GM12872 (cell line): Measurements from ENCODE around the gene LRP1B.

Experiments
- TF ChIP-seq, protein P1 (sequence below): IDR thresholded peaks from 3 replicates; pipeline ENCODE4 v1.5.1; 2011; ENCODE audit warnings: low read depth, mild to moderate bottlenecking, low read length, moderate library complexity; ENCODE audit not compliant: insufficient read depth

Gene LRP1B

GRCh38 chr2:140627885-140628284 is 1502.9 kb downstream of the LRP1B start:
- TF ChIP-seq, protein P1, sequence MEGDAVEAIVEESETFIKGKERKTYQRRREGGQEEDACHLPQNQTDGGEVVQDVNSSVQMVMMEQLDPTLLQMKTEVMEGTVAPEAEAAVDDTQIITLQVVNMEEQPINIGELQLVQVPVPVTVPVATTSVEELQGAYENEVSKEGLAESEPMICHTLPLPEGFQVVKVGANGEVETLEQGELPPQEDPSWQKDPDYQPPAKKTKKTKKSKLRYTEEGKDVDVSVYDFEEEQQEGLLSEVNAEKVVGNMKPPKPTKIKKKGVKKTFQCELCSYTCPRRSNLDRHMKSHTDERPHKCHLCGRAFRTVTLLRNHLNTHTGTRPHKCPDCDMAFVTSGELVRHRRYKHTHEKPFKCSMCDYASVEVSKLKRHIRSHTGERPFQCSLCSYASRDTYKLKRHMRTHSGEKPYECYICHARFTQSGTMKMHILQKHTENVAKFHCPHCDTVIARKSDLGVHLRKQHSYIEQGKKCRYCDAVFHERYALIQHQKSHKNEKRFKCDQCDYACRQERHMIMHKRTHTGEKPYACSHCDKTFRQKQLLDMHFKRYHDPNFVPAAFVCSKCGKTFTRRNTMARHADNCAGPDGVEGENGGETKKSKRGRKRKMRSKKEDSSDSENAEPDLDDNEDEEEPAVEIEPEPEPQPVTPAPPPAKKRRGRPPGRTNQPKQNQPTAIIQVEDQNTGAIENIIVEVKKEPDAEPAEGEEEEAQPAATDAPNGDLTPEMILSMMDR: no peak

GRCh38 chr2:140627136-140627535 is 1503.7 kb downstream of the LRP1B start:
- TF ChIP-seq, protein P1: no peak

- TF ChIP-seq, protein P1: no peak
Observed at GRCh38 chr2:140624200-140624599, 1506.6 kb downstream of the LRP1B start.

DNA sequence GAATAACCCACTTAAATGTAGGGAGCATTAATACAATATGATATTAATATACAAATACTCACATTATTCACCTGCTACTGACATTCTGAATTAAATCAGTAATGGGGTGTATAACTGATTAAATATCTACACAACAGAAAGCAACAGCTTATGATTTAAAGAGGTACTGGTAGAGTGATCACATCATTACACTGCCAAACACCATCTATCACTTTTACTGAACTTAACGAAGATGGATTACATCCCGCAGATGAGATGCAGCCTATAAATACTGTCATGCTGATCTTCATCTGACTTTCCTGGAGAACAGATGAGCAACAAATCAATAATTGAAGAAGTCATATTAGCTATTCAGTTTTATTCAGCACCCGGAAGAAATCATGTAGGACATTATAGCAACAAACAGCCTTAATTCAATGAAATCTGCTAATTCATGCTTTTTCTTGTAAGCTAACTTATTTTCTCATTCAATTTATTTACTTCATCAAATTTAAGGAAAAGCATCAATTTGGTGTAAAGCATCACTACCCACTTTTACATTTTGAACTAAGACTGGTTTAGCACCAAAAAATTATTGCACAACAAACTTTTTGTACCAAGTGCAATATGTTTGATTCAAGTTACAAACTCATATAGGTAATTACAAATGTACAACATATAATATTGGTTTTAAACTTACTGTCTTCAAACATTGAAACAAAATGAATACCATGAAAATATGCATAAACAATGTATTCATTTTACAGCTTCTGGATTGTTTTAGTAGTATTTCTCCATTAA is 1509.0 kb downstream of the LRP1B start:
- TF ChIP-seq, protein P1: no peak

- TF ChIP-seq, protein P1: no peak
Observed at GRCh38 chr2:140604788-140605187, 1526.0 kb downstream of the LRP1B start.

DNA sequence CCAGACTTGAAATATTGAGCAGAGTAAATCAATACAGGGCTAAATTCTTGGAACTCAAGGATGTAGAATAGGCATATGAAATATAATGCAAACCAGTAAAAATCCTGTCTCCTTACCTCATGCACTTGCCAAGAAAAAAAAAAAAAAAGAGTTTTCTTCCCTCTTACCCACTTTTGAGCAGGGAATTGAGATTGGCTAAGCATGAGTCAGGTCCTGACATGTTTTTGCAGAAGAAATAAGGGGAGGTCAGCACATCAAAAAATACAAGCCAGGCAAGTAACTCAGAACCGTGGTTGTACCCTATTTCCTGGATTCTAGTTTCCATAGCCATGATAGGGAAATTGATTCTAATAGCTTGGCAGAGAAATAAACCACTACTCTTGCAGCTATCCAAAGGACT is 1526.7 kb downstream of the LRP1B start:
- TF ChIP-seq, protein P1: no peak

DNA sequence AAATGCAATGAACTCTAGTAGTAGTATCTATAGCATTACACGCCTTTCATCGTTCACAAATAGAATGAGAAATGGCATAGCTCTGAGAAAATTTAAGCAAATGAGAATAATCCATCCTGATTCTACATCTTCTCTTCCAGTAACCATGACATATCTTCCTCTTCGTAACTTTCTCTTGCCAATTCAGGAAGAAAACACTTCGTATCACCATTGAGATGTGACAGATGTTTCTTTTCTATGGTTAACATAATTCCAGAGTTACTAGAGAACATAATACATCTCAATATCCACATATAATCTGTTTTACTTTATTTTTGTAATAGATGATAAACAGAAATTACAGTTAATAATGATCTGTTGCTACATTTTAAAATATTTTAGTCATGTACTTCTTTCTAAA is 1527.4 kb downstream of the LRP1B start:
- TF ChIP-seq, protein P1: no peak
